RWPE2 (cell line): Measurements from ENCODE around the gene HPSE2.

Experiments used
- ATAC-seq: fragments of 200-7000 bp; cut with Tn5 transposase; 3 replicates; pipeline ENCODE4 v1.9.1; 2021; ENCODE audit warnings: low read depth
- DNase-seq: peaks from one replicate; pipeline ENCODE4 v3.0.0-alpha.2; 2020; ENCODE audit warnings: low spot score
- H3K27ac ChIP-seq: fragments of 450-650 bp; 2 replicates; pipeline ENCODE4 v1.5.1; 2017; ENCODE audit warnings: mild to moderate bottlenecking; ENCODE audit not compliant: poor library complexity, severe bottlenecking
- H3K27me3 ChIP-seq: fragments of 250-450 bp; sonication (Bioruptor Pico); 2 replicates; pipeline ENCODE4 v1.5.1; 2021; ENCODE audit warnings: mild to moderate bottlenecking, moderate library complexity; ENCODE audit not compliant: insufficient read depth, poor library complexity, severe bottlenecking
- H3K36me3 ChIP-seq: fragments of 250-450 bp; sonication (Bioruptor Pico); 2 replicates; pipeline ENCODE4 v1.5.1; 2020; ENCODE audit warnings: low read depth, mild to moderate bottlenecking, moderate library complexity
- H3K4me1 ChIP-seq: fragments of 250-450 bp; sonication (Bioruptor Pico); 2 replicates; pipeline ENCODE4 v1.5.1; 2021; ENCODE audit warnings: mild to moderate bottlenecking, moderate library complexity; ENCODE audit not compliant: insufficient read depth, poor library complexity, severe bottlenecking
- H3K4me3 ChIP-seq: fragments of 250-450 bp; sonication (Bioruptor Pico); 2 replicates; pipeline ENCODE4 v1.5.1; 2021; ENCODE audit warnings: mild to moderate bottlenecking, moderate library complexity; ENCODE audit not compliant: severe bottlenecking
- H3K9me3 ChIP-seq: fragments of 250-450 bp; sonication (Bioruptor Pico); 2 replicates; pipeline ENCODE4 v1.5.1; 2021; ENCODE audit warnings: mild to moderate bottlenecking, moderate library complexity; ENCODE audit not compliant: severe bottlenecking
- CTCF ChIP-seq: fragments of 450-650 bp; IDR thresholded peaks from one replicate; pipeline ENCODE4 v1.5.1; 2017; ENCODE audit warnings: mild to moderate bottlenecking, moderate library complexity; ENCODE audit not compliant: poor library complexity, severe bottlenecking

HPSE2 gene

GRCh38 chr10:98516352-98516751 lies 719.3 kb downstream of the HPSE2 start:
- Histone ChIP-seq H3K36me3 (no peaks in the 10 kb centered on the region), H3K9me3 (no peaks in the 10 kb centered on the region), H3K4me1 (no peaks in the 10 kb centered on the region), H3K27me3 (peaks cover 3% of the 10 kb centered on the region), H3K4me3 (no peak overlapping the region), H3K27ac (no peak overlapping the region)
- TF ChIP-seq CTCF: no peak
- ATAC-seq (no peak), DNase-seq (no peak)

- Histone ChIP-seq H3K9me3 (no peaks in the 10 kb centered on the region), H3K4me3 (no peak overlapping the region), H3K27ac (no peak overlapping the region), H3K4me1 (no peaks in the 10 kb centered on the region), H3K36me3 (no peaks in the 10 kb centered on the region), H3K27me3 (peaks cover 3% of the 10 kb centered on the region)
- DNase-seq (no peak), ATAC-seq (no peak)
- TF ChIP-seq CTCF: no peak
These were observed 721.9 kb downstream of the HPSE2 start for GRCh38 chr10:98513704-98514103.

GRCh38 chr10:98511876-98512275 lies 723.8 kb downstream of the HPSE2 start:
- Histone ChIP-seq H3K27me3 (peaks cover 3% of the 10 kb centered on the region), H3K4me1 (no peaks in the 10 kb centered on the region), H3K9me3 (no peaks in the 10 kb centered on the region), H3K27ac (no peak overlapping the region), H3K36me3 (no peaks in the 10 kb centered on the region), H3K4me3 (no peak overlapping the region)
- TF ChIP-seq CTCF: no peak
- DNase-seq: no peak
- ATAC-seq: no peak

- no peak for DNase-seq
- ATAC-seq: no peak
These were observed 725.1 kb downstream of the HPSE2 start for GRCh38 chr10:98510412-98510995.

More at GRCh38 chr10:98510412-98510995, 725.1 kb downstream of the HPSE2 start:
- H3K4me3 ChIP-seq: no peak overlapping the region
- H3K27ac ChIP-seq: no peak overlapping the region
- no peak for TF ChIP-seq CTCF
- H3K9me3 ChIP-seq: no peaks in the 10 kb centered on the region
- no peaks in the 10 kb centered on the region for H3K36me3 ChIP-seq
- no peaks in the 10 kb centered on the region for H3K27me3 ChIP-seq
- no peaks in the 10 kb centered on the region for H3K4me1 ChIP-seq
